HG02623 (cell line): ENCODE measurements around the gene ECT2.
"Not testable (repeated sequence)": the region's sequence is repeated elsewhere in the genome, so short reads cannot be mapped to it uniquely, and the experiment has no call there.

Experiments
- ATAC-seq: cut with Tn5 transposase; IDR thresholded peaks from one replicate; pipeline ENCODE4 v1.9.1; 2021; ENCODE audit warnings: moderate library complexity; ENCODE audit not compliant: unreplicated experiment

Gene ECT2

DNA sequence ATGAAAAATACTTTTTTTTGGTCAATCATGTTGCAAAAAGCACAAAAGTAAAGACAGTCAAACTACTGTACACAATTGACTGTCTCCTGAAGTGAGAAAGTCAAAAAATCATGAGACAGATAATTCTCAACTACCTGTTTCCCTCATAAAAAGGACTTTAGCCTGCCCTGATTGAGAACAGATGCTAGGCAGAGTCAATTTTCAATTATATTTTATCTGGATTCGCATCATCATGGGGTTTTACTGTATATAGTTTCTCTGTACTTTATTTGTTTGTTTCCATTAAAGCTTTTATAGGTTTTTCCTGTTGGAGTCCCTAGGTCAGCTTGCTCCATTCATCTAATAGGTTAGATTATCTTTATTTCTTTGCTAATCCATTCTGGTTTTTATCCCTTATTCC, 53.8 kb downstream of the ECT2 start:
- ATAC-seq = no peak

DNA sequence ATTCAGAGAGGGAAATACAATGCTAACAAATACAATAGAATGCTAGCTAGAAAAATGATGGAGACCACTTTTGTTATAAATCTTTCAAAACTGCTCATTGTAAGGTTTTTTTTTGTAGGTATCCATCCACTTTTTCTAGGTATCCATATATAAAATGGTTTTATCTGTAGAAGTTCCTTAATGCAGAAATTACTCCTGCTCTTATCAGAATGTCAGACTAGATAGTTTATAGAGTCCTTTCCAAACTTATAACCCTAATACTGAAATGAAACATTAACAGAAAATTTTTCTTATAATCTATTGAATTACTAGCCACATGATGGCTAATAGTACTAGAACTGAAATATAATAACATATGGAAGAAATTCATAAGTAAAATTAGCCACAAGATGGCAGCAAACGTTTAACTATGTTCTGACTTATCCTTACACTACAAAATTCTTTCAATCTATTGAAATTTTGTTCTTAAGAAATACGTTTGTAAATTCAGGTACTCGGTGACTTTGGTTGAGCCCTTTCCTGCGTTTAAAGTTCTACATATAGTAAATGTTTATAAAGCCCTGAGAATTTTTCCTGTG, 58.5 kb downstream of the ECT2 start:
- ATAC-seq = no peak

DNA sequence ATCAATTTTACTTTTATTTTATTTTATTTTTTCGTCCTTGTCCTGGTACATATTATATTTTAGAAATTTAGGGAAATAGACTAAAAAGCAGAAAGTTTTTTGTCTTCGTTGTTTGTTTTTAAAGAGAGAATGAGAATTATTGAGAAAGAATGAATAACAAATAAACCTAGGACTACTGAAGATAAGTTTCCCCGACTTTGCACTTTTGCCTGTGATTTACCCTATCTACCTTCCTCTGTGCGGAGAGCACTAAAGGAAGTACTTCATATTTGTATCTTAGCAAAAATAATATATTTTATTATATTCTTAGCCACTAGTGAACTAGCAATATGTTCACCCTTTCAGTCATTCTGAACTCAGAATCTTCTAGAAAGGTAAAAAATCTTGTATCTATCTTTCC, 60.6 kb downstream of the ECT2 start:
- no peak for ATAC-seq

DNA sequence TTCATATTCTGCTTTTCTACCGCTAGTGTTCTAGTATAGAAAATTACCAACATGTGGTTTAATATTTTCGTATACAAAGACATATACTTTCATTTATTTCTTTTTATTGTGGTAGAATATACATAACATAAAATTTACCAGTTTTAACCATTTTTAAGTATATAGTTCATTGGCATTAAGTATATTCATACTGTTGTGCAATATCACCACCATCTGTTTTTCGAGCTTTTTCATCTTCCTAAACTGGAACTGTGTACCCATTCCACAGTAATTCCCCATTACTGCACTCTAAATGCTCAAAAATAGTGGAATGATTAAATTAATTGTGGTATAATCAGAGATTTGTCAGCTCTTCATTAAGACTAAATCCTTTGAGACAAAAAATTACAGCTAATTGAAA, 62.9 kb downstream of the ECT2 start:
- ATAC-seq = no peak

DNA sequence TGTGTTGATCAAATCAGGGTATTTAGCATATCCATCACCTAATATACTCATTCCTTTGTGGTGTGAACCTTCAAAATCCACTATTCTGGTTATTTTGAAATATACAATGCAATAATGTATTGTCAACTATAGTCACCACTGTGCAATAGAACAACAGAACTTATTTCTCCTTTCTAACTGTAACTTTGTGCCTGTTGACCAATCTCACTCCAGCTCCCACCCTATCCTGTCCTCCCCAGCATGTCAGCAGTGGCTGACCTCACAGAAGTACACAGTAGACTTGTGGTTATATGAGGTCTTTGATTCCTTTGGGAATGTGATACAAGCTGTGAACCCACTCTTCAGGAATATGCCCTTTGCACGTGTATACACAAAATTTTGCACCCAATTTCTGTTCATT, 64.2 kb downstream of the ECT2 start:
- no peak for ATAC-seq

DNA sequence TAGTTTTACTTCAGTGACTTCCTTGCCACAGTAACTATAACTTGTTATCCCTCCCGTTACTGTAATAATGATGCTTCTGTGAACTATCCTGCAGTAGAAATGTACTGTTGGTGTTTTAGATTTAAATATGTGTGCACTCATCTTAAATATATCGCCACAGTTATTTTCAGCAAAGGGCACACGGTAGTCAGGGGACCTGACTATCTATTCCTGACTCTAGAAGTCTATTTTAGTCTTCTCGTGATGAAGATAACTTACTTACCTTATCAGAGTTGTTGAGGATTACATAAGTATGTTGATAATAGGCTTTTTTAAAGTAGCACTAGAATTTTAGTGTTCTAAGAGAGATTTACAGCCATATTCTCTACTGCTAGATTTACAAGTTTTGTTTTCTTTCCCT, 65.3 kb downstream of the ECT2 start:
- no peak for ATAC-seq

DNA sequence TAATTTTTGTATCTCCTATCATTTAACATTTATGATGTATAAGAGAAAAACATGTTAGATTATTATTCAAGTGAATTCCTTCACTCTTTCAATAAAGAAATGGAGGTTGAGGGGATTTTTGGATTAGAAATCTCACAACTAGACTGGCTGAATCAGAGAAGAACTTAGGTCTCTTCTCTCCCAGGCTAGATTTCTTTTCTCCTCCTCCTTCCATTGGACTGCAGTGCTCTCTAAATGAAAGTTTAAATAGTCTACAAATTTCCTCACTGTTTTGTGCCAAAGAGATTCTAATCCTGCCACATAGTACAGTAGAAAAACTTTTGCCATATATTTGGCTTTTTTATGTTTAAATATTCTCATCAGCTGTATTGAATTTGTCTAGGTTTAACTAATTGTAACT, 65.8 kb downstream of the ECT2 start:
- no peak for ATAC-seq

DNA sequence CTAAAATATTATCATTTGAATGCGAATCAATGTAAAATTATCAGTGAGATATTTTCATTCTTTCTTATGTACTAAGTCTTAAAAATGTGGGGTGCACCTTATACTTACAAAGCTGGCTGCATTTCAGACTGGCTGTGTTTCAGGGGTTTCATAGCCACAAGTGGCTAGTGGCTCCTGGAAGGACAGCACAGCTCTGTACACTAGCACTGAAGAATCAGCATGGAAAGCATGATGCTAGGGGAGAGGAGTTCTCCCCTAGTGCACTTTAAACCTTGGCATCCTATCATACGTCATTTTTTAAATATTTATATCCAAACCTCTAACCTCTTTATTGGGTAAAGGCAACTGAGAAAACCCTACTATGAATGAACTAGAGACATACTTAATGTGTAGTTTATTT, 66.4 kb downstream of the ECT2 start:
- ATAC-seq = no peak

DNA sequence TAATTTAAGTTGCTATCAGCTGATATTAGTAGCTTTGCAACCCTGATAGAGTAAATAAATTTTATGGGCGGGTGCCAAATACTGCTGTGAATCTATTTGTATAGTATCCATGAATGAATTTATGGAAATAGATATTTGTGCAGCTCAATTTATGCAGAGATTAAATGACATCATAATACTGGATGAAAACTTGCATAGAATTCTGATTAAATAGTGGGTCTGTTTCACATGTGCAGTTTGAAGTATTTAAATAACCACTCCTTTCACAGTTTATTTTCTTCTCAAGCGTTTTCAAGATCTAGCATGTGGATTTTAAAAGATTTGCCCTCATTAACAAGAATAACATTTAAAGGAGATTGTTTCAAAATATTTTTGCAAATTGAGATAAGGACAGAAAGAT, 70.0 kb downstream of the ECT2 start:
- no peak for ATAC-seq

DNA sequence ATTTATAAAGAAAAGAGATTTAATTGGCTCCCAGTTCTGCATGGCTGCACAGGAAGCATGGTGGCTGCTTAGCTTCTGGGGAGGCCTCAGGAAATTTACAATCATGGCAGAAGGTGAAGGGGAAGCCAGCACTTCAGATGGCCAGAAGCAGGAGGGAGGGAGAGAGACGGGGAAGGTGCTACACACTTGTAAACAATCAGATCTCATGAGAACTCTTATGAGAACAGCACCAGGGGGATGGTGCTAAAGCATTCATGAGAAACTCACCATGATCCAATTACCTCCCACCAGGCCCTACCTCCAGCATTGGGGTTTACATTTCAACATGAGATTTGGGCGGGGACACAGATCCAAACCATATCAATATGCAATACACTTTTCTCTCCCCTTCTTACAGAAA, 73.7 kb downstream of the ECT2 start:
- ATAC-seq = no peak

DNA sequence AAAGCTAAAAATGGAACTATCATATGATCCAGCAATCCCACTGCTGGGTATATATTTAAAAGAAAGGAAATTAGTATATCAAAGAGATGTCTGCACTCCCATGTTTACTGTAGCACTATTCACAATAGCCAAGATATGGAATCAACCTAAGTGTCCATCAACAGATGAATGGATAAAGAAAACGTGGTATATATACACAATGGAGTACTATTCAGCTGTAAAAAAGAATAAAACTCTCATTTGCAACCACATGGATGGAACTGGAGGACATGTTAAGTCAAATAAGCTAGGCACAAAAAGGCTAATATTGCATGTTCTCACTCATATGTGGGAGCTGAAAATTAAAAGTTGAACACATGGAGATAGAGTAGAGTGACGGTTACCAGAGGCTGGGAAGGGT, 76.7 kb downstream of the ECT2 start:
- not testable (repeated sequence) for ATAC-seq

DNA sequence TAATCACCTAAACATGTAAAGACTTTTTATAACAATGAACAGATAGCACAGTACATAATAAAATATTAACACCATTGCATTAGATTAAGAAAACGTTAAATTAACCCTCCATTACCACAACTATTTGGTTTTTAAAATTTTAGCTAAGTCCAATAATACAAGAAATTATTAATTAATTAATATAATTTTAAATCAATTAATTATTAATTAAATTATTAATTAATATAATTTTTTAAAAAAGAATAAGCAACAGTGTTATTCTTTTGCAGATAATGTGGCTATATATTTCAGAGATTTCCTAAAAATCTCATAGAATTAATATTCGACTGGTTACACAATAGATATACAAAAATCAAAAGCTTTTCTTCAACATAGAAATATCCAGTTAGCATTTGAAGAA, 82.5 kb downstream of the ECT2 start:
- ATAC-seq = no peak

DNA sequence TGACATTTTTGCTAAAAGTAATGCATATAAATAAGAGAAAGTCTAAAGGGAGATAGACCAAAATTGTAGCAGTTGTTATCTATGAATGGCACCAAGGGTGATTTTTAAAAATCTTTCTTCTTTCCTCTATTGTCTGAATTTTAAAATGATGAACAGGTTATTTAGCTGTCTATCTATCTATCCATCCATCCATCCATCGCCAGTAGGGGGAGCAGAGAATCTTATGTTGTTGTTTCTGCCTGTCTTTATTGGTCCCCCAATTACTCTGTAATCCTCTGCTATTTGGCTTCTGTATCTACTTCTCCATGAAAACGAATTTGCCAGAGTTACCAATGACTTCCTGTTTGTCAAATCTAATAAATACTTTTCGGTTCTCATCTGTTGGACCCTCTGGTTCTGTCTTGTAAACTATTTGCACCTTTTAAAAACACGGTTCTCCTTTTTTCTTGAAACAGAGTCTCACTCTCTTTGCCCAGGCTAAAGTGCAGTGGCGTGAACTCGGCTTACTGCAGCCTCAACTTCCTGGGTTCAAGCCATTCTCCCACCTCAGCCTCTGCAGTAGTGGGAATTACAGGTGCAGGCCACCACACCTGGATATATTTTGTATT, 86.0 kb downstream of the ECT2 start:
- ATAC-seq = no peak

DNA sequence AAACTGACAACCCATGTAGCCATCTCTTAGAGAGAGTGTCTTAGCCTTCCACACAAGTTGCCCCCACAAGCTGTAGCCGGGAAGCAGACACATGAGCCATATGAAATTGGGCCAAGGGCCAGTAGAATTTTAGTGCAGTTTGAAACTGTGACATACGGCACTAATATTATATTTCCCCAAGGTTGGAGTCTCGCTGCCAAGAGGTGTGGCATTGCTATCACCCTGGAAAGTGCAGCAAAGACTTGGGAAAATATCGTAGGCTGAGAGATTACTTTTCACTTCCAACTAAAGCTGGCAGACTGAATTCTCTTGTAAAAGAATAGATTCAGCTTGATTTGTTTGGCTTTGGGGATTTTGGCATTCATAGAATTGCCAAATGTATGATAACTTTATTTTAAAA, 89.2 kb downstream of the ECT2 start:
- ATAC-seq = no peak

DNA sequence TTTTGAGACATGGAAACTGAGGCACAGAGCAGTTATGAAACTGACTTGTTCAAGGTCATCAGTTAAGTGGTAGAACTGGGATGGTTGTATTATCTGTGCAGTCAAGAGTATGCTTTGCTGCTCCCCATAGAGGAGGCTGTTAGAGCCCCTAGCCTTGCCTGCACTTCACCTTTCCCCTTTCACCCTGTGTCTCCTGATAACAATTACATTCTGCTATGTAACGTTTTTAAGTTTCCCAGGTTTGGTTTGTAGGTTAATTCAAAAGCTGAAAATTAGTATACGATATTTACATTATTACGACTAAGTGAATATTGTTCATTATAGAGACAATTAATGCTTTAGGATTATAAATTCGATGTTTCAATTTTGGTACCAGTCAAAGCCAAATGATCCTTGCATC, 89.9 kb downstream of the ECT2 start:
- no peak for ATAC-seq

DNA sequence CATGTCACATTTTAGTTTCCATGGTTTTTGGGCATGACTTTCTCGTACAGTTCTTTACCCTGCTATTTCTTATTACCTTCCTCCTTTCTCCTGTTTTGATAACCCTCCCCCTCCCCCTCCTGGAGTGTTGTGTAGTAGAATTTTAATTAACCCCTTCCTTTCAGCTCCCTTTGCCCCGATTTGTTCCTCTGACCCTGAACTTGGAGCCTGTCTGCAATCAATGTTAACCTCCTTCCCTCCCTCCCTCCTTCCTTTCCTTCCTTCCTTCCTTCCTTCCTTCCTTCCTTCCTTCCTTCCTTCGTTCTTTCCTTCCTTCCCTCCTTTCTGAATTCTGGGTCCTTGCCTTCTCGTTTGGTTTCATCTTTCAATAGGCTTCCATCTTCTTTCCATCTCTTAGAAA, 90.4 kb downstream of the ECT2 start:
- ATAC-seq = no peak

DNA sequence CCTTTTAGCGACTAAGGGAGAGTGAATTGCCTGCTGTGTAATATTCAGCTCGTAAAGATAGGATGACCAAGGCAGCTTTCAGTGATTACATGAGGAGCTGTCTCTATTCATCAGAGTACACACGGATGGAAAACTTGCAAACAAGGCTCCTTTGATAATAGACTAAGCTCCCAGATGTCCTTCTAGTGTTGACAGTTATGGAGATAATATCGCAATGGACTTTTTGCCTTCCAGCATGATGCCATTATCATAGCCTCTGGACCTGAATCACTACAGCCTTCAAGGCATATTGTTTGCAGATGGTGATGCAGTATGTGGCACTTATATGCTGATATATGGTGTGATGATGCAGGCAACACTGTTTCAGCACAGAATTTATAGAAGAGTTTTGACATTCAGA, 93.9 kb downstream of the ECT2 start:
- no peak for ATAC-seq

DNA sequence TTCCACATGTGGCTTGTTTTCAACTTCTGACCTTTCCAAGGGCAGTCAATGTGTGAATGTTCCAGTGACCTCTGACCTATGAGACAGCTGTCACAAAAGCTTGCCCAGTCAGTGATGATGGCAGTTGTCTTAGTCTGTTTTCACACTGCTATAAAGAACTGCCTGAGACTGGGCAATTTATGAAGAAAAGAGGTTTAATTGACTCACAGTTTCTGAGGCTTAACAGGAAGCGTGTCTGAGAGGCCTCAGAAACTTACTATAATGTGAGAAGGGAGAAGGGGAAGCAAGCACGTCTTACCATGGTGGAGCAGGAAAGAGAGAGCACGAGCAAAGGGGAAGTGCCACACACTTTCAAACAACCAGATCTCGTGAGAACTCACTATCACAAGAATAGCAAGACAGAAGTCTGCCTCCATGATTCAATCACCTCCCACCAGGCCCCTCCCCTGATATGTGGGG, 95.6 kb downstream of the ECT2 start:
- no peak for ATAC-seq

DNA sequence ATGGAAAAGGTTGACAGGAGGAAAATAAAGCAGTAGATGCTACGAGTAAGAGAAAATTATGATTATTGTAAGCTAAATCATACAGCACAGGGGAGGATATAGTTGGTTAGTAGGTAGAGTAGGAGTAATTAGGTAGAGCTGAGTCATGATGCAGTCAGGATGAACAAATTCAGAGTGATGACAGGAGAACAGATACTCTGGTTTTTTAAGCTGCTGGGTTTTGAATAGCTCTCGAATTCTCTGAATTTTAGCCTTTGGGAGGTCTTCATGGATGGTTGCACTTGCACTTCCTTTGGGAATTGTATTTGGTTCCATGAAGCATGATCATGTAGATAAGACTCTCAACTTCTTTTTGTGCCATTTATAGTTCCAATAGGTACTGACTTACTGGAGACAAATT, 96.2 kb downstream of the ECT2 start:
- ATAC-seq = no peak

DNA sequence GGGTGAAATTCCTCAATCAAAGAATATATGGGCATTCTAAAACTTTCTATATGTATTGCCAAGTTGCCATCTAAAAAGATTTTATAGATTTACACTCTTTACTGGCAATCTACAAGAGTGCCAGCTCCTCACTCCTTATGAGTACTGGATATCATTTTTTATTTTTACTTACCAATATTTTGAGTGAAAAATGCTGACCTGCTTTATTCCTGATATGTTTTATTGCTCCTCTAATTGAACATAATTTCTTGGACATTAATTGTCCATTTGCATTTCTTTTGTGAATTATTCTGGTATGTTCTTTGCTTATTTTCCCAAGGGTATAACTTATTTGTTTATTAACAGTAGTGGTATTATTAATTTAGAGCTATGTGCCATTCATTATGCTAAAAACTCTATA, 96.8 kb downstream of the ECT2 start:
- ATAC-seq = no peak

DNA sequence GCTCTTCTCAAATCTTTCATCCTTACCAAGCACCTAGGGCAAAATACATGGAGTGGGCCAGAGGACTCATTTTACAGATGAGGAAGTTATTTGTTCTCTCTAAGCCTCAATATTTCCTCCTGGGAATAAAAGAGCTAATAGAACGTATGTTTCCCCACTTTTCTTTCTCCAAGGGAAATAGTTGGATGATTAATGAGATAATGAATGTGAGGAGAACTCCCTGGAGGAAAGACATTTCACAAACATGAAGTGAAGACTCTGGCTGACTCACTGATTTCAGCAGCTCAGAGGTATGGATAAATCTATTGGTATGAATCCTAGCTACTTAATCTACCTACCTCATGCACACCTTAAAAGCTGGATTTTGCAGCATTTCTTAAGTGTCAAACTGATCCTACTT, 98.4 kb downstream of the ECT2 start:
- ATAC-seq = no peak

DNA sequence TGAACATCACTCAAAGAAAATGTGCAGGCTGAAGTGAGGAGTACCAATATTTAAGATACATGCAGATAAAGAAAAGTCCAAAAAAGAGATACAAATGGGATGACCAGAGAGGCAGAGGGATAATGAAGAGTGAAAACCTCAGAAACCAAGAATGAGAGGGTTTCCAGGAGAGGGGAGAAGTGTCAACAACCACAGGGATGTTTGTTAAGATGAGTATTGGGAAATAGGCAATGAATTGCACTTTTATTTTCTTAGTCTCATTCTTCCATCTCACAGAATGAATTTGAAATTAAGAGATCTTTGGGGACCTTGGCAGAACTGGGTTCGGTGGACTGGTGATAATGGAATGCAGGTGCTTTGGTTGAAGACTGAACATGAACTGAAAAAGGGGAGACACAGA, 102.5 kb downstream of the ECT2 start:
- no peak for ATAC-seq

DNA sequence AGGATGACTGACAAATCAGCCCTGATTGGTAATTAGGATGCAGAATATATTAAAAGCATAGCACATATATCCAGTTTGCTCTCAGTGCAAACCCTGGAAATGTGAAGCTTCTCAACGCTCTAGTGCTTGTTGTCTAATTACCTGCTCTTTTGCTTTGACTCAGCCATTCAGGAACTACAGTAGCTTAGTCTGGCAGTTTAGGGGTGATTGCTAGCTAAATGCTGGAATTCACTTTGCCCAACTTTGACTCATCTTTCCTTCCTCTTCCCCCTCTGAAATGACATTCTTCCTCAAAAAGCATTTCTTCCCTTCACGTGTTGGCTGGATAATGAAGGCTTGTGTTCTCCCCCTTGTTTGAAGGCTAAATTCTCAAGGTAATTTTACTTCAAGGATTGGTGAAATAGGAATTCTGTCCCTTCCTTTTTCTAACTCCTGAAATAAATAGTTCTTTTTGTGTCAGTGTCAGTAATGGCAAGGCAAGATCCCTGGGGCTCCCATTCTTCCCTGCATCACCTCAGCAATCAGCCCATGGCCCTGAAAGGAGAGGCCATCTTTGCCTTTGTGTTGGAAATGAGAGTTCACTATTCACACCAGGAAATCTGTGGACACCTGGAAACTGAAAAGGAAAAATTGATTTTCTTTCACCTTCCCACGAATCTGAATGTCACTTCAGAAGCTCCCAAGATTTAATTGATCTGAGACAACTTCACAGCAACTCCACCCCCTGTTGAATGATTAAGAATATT, 103.6 kb downstream of the ECT2 start:
- ATAC-seq = no peak
